Activated CD4-positive, alpha-beta T cell treated with anti-CD3 and anti-CD28 coated beads for 36 hours (primary cell): ENCODE data around the gene ROR2. TPM values are rescaled to one million over a fixed set of nuclear protein-coding genes. Genes with fewer than 3 reads are reported as not detected.
A peak's percentile ranks its signal among the peaks of the same experiment; 100 is the strongest.

Source experiments
- ATAC-seq: fragments of 200-7000 bp; cut with Tn5 transposase; one replicate; pipeline ENCODE4 v1.10.0; 2021; ENCODE audit warnings: mild to moderate bottlenecking, moderate library complexity
- CTCF ChIA-PET: fragments of 350-600 bp; sonication (Branson Sonifier 250); formaldehyde crosslinking; loops from one replicate; lab custom pipeline; 2021; ENCODE audit warnings: antibody characterized with exemption; lab: Charles Lee
- POLR2A ChIA-PET: fragments of 350-600 bp; sonication (Branson Sonifier 250); formaldehyde crosslinking; loops from one replicate; lab custom pipeline; 2021; ENCODE audit warnings: antibody characterized with exemption, inconsistent platforms; lab: Charles Lee
- DNase-seq: peaks from one replicate; pipeline ENCODE4 v3.0.0-alpha.2; 2020
- H3K27ac Mint-ChIP-seq: one replicate; pipeline ENCODE4 v1.8.0; 2021; ENCODE audit warnings: mixed read lengths
- H3K27me3 Mint-ChIP-seq: one replicate; pipeline ENCODE4 v1.8.0; 2021; ENCODE audit warnings: mixed read lengths
- H3K36me3 Mint-ChIP-seq: one replicate; pipeline ENCODE4 v1.8.0; 2021; ENCODE audit warnings: low read depth, mixed read lengths
- H3K4me1 Mint-ChIP-seq: one replicate; pipeline ENCODE4 v1.8.0; 2021; ENCODE audit warnings: mixed read lengths
- H3K4me3 Mint-ChIP-seq: one replicate; pipeline ENCODE4 v1.8.0; 2021; ENCODE audit warnings: mild to moderate bottlenecking, moderate library complexity, mixed read lengths
- H3K9me3 Mint-ChIP-seq: one replicate; pipeline ENCODE4 v1.8.0; 2021; ENCODE audit warnings: low read depth, mixed read lengths
- intact Hi-C, 2 experiments: fragments of 100-400 bp; cut with DNase I in 1 of 2; cut with micrococcal nuclease in 1 of 2; formaldehyde crosslinking; loops; one replicate each; pipeline versions ENCODE4 v1.14.2 to v1.15.1; 2022 to 2024; cut with DNase I, micrococcal nuclease
- total RNA-seq, 2 experiments: library from RNA; stranded (reverse); gene quantifications; one replicate each; pipeline ENCODE4 v1.2.3, GENCODE V29; 2021

ROR2 gene
- total RNA-seq, 2 experiments from 2014 or later: not detected

- DNase-seq (no peak), ATAC-seq (no peak)
- H3K27ac Mint-ChIP-seq: no peak overlapping the region
- H3K4me1 Mint-ChIP-seq: no peaks in the 10 kb centered on the region
- no peaks in the 10 kb centered on the region for H3K36me3 Mint-ChIP-seq
- intact Hi-C loops: loop anchor here in 1 of 2 experiments (5.0 kb wide), 1 partner anchor 108 kb away; no protein-coding TSS in a partner anchor
- POLR2A ChIA-PET: interaction anchor here (0.6 kb wide), 1 partner anchor 38 kb away, joined by 4 read pairs; no protein-coding TSS in a partner anchor
- H3K27me3 Mint-ChIP-seq: peaks cover 7% of the 10 kb centered on the region
- H3K4me3 Mint-ChIP-seq: no peak overlapping the region
- no peaks in the 10 kb centered on the region for H3K9me3 Mint-ChIP-seq
- CTCF ChIA-PET: interaction anchor here (0.6 kb wide), 1 partner anchor 19 kb away, joined by 3 read pairs; no protein-coding TSS in a partner anchor
Measured at GRCh38 chr9:91884696-91885687, 65.0 kb downstream of the ROR2 start.

- peaks cover 7% of the 10 kb centered on the region for H3K27me3 Mint-ChIP-seq
- CTCF ChIA-PET: no interaction called here
- intact Hi-C loops: loop anchor here in 1 of 2 experiments (5.0 kb wide), 1 partner anchor 107 kb away; no protein-coding TSS in a partner anchor
Measured at GRCh38 chr9:91884153-91884552, 65.9 kb downstream of the ROR2 start.

GRCh38 chr9:91883503-91883902 lies 66.5 kb downstream of the ROR2 start:
- DNase-seq: no peak
- Mint-ChIP-seq H3K4me3 (no peak overlapping the region), H3K9me3 (no peaks in the 10 kb centered on the region), H3K36me3 (no peaks in the 10 kb centered on the region), H3K27ac (no peak overlapping the region), H3K27me3 (peaks cover 4% of the 10 kb centered on the region), H3K4me1 (no peaks in the 10 kb centered on the region)
- ChIA-PET CTCF (no interaction called here), POLR2A (no interaction called here)
- ATAC-seq: no peak
- intact Hi-C loops: loop anchor here in 1 of 2 experiments (5.0 kb wide), 1 partner anchor 106 kb away; no protein-coding TSS in a partner anchor

More at GRCh38 chr9:91884153-91884552, 65.9 kb downstream of the ROR2 start:
- no peaks in the 10 kb centered on the region for H3K9me3 Mint-ChIP-seq
- H3K27ac Mint-ChIP-seq: no peak overlapping the region
- POLR2A ChIA-PET: interaction anchor here (0.6 kb wide), 1 partner anchor 37 kb away, joined by 4 read pairs; no protein-coding TSS in a partner anchor
- no peaks in the 10 kb centered on the region for H3K36me3 Mint-ChIP-seq
- H3K4me3 Mint-ChIP-seq: no peak overlapping the region
- H3K4me1 Mint-ChIP-seq: no peaks in the 10 kb centered on the region
- no peak for DNase-seq
- no peak for ATAC-seq

GRCh38 chr9:91882627-91883026 lies 67.4 kb downstream of the ROR2 start:
- DNase-seq (peak; percentile 13), ATAC-seq (no peak)
- Mint-ChIP-seq H3K36me3 (no peaks in the 10 kb centered on the region), H3K9me3 (no peaks in the 10 kb centered on the region), H3K4me3 (no peak overlapping the region), H3K27me3 (peaks cover 2% of the 10 kb centered on the region), H3K27ac (no peak overlapping the region), H3K4me1 (no peaks in the 10 kb centered on the region)
- ChIA-PET CTCF (no interaction called here), POLR2A (no interaction called here)
- intact Hi-C loops: loop anchor here in 1 of 2 experiments (5.0 kb wide), 1 partner anchor 105 kb away; no protein-coding TSS in a partner anchor

GRCh38 chr9:91880378-91880972 lies 69.6 kb downstream of the ROR2 start:
- intact Hi-C loops: loop anchor here in 1 of 2 experiments (5.0 kb wide), 1 partner anchor 103 kb away; no protein-coding TSS in a partner anchor
- H3K36me3 Mint-ChIP-seq: no peaks in the 10 kb centered on the region
- ChIA-PET CTCF (no interaction called here), POLR2A (no interaction called here)
- no peak overlapping the region for H3K27ac Mint-ChIP-seq
- no peak for ATAC-seq
- no peaks in the 10 kb centered on the region for H3K9me3 Mint-ChIP-seq
- peaks cover 10% of the 10 kb centered on the region for H3K27me3 Mint-ChIP-seq
- no peak for DNase-seq
- H3K4me1 Mint-ChIP-seq: no peaks in the 10 kb centered on the region
- no peak overlapping the region for H3K4me3 Mint-ChIP-seq

GRCh38 chr9:91879231-91879630 lies 70.8 kb downstream of the ROR2 start:
- no peaks in the 10 kb centered on the region for H3K4me1 Mint-ChIP-seq
- no peak for DNase-seq
- H3K36me3 Mint-ChIP-seq: no peaks in the 10 kb centered on the region
- H3K27ac Mint-ChIP-seq: no peak overlapping the region
- ATAC-seq: no peak
- H3K4me3 Mint-ChIP-seq: no peak overlapping the region
- H3K27me3 Mint-ChIP-seq: peaks cover 10% of the 10 kb centered on the region
- ChIA-PET POLR2A (no interaction called here), CTCF (interaction anchor here (0.6 kb wide), 1 partner anchor 42 kb away, joined by 3 read pairs; no protein-coding TSS in a partner anchor)
- H3K9me3 Mint-ChIP-seq: no peaks in the 10 kb centered on the region
- intact Hi-C loops: no loop called here

GRCh38 chr9:91873637-91874051 lies 76.4 kb downstream of the ROR2 start:
- Mint-ChIP-seq H3K27me3 (peaks cover 17% of the 10 kb centered on the region), H3K36me3 (no peaks in the 10 kb centered on the region), H3K4me3 (no peak overlapping the region), H3K9me3 (no peaks in the 10 kb centered on the region), H3K27ac (no peak overlapping the region), H3K4me1 (no peaks in the 10 kb centered on the region)
- no peak for ATAC-seq
- ChIA-PET POLR2A (no interaction called here), CTCF (no interaction called here)
- no peak for DNase-seq
- intact Hi-C loops: no loop called here

GRCh38 chr9:91868732-91869391 lies 81.2 kb downstream of the ROR2 start:
- no peak overlapping the region for H3K4me3 Mint-ChIP-seq
- H3K4me1 Mint-ChIP-seq: peaks cover 3% of the 10 kb centered on the region
- ChIA-PET POLR2A (no interaction called here), CTCF (no interaction called here)
- no peak overlapping the region for H3K27ac Mint-ChIP-seq
- no peak for DNase-seq
- H3K9me3 Mint-ChIP-seq: no peaks in the 10 kb centered on the region
- peaks cover 20% of the 10 kb centered on the region for H3K27me3 Mint-ChIP-seq
- no peaks in the 10 kb centered on the region for H3K36me3 Mint-ChIP-seq
- no peak for ATAC-seq
- intact Hi-C loops: no loop called here

- CTCF ChIA-PET: no interaction called here
- Mint-ChIP-seq H3K4me1 (peaks cover 3% of the 10 kb centered on the region), H3K36me3 (no peaks in the 10 kb centered on the region), H3K27me3 (peaks cover 22% of the 10 kb centered on the region), H3K27ac (no peak overlapping the region), H3K4me3 (no peak overlapping the region), H3K9me3 (no peaks in the 10 kb centered on the region)
- POLR2A ChIA-PET: no interaction called here
- intact Hi-C loops: no loop called here
- DNase-seq (no peak), ATAC-seq (no peak)
Measured at GRCh38 chr9:91867740-91868139, 82.3 kb downstream of the ROR2 start.

GRCh38 chr9:91865041-91865440 lies 85.0 kb downstream of the ROR2 start:
- Mint-ChIP-seq H3K9me3 (no peaks in the 10 kb centered on the region), H3K36me3 (no peaks in the 10 kb centered on the region), H3K27ac (no peak overlapping the region), H3K4me1 (peaks cover 3% of the 10 kb centered on the region), H3K4me3 (no peak overlapping the region), H3K27me3 (peaks cover 13% of the 10 kb centered on the region)
- ChIA-PET POLR2A (no interaction called here), CTCF (no interaction called here)
- ATAC-seq (no peak), DNase-seq (no peak)
- intact Hi-C loops: no loop called here

GRCh38 chr9:91864380-91864779 lies 85.6 kb downstream of the ROR2 start:
- DNase-seq (no peak), ATAC-seq (no peak)
- H3K27me3 Mint-ChIP-seq: peaks cover 13% of the 10 kb centered on the region
- CTCF ChIA-PET: no interaction called here
- intact Hi-C loops: no loop called here
- H3K4me3 Mint-ChIP-seq: no peak overlapping the region
- no peaks in the 10 kb centered on the region for H3K9me3 Mint-ChIP-seq
- H3K27ac Mint-ChIP-seq: no peak overlapping the region
- H3K4me1 Mint-ChIP-seq: peaks cover 3% of the 10 kb centered on the region
- no peaks in the 10 kb centered on the region for H3K36me3 Mint-ChIP-seq
- POLR2A ChIA-PET: no interaction called here
